Ascending aorta (tissue), 2 donors: ENCODE data around the gene CTSV. TPM values are rescaled to one million over a fixed set of nuclear protein-coding genes. Genes with fewer than 3 reads are reported as not detected.
A peak's percentile ranks its signal among the peaks of the same experiment; 100 is the strongest.
"Not testable (repeated sequence)": the region's sequence is repeated elsewhere in the genome, so short reads cannot be mapped to it uniquely, and the experiment has no call there.

Source experiments
- DNase-seq, 2 donors: peaks; one replicate each; pipeline ENCODE4 v3.0.0-alpha.2; 2019; ENCODE audit warnings: low spot score in 2 of 2
- H3K27ac ChIP-seq, 2 donors: fragments of 200-600 bp; sonication (generic); one replicate each; pipeline ENCODE4 v1.5.1; 2016 to 2017; ENCODE audit warnings: mild to moderate bottlenecking in 1 of 2
- H3K27me3 ChIP-seq: fragments of 200-600 bp; sonication (generic); one replicate; pipeline ENCODE4 v1.5.1; 2017
- H3K36me3 ChIP-seq, 2 donors: fragments of 200-600 bp; sonication (generic); one replicate each; pipeline ENCODE4 v1.5.1; 2016
- H3K4me1 ChIP-seq, 2 donors: fragments of 200-600 bp; sonication (generic); one replicate each; pipeline ENCODE4 v1.5.1; 2016 to 2017; ENCODE audit warnings: mild to moderate bottlenecking in 1 of 2
- H3K4me3 ChIP-seq, 2 donors: fragments of 200-600 bp; sonication (generic); one replicate each; pipeline ENCODE4 v1.5.1; 2016 to 2017; ENCODE audit warnings: mild to moderate bottlenecking in 1 of 2
- H3K9me3 ChIP-seq, 2 donors: fragments of 200-600 bp; sonication (generic); one replicate each; pipeline ENCODE4 v1.5.1; 2016
- CTCF ChIP-seq, 3 experiments: fragments of 200-600 bp in 2 of 3; fragments of 450-650 bp in 1 of 3; sonication (generic) in 2 of 3; IDR thresholded peaks; one replicate each; pipeline ENCODE4 v1.5.1; 2016 to 2019; ENCODE audit warnings: antibody characterized with exemption in 3 of 3, mild to moderate bottlenecking in 1 of 3, moderate library complexity in 1 of 3
- intact Hi-C: fragments of 100-400 bp; cut with DNase I; formaldehyde crosslinking; loops from one replicate; pipeline ENCODE4 v1.15.1; 2023
- total RNA-seq: library from RNA; depleted of rRNA; stranded (reverse); fragments of >200 nt; gene quantifications from one replicate; pipeline ENCODE4 v1.1.0, GENCODE V29; 2016

The CTSV gene
- total RNA-seq, 1 donor from 2014 or later, result not detected

GRCh38 chr9:97052735-97053134 is 13.8 kb upstream of the CTSV start:
- H3K27ac ChIP-seq, result no peak overlapping the region
- no peaks in the 10 kb centered on the region for H3K27me3 ChIP-seq
- TF ChIP-seq CTCF (IDR thresholded peaks at IDR 0.05), result no peak
- no peak for DNase-seq
- intact Hi-C loops, result no loop called here
- H3K4me3 ChIP-seq, result no peak overlapping the region
- H3K9me3 ChIP-seq, result no peaks in the 10 kb centered on the region
- H3K4me1 ChIP-seq, result no peaks in the 10 kb centered on the region
- no peaks in the 10 kb centered on the region for H3K36me3 ChIP-seq

- H3K4me1 ChIP-seq, result no peaks in the 10 kb centered on the region
- H3K4me3 ChIP-seq, result no peak overlapping the region
- no peaks in the 10 kb centered on the region for H3K27me3 ChIP-seq
- H3K36me3 ChIP-seq, result no peaks in the 10 kb centered on the region
- no peaks in the 10 kb centered on the region for H3K9me3 ChIP-seq
- H3K27ac ChIP-seq, result no peak overlapping the region
- intact Hi-C loops, result no loop called here
- DNase-seq, result no peak
- no peak for TF ChIP-seq CTCF (IDR thresholded peaks at IDR 0.05)
These were observed 7.3 kb upstream of the CTSV start for GRCh38 chr9:97046228-97046627.

- H3K27me3 ChIP-seq, result no peaks in the 10 kb centered on the region
- H3K27ac ChIP-seq, result no peak overlapping the region
- no peaks in the 10 kb centered on the region for H3K4me1 ChIP-seq
- no peaks in the 10 kb centered on the region for H3K9me3 ChIP-seq
- H3K4me3 ChIP-seq, result no peak overlapping the region
- intact Hi-C loops, result no loop called here
- DNase-seq, result no peak
- H3K36me3 ChIP-seq, result no peaks in the 10 kb centered on the region
- TF ChIP-seq CTCF (IDR thresholded peaks at IDR 0.05), result no peak
These were observed 6.4 kb upstream of the CTSV start for GRCh38 chr9:97045300-97045699.

- intact Hi-C loops, result no loop called here
- Histone ChIP-seq H3K4me3 (no peak overlapping the region), H3K27ac (no peak overlapping the region), H3K4me1 (peaks cover 4 to 6% of the 10 kb centered on the region in 2 donors), H3K36me3 (no peaks in the 10 kb centered on the region), H3K9me3 (no peaks in the 10 kb centered on the region), H3K27me3 (no peaks in the 10 kb centered on the region)
- TF ChIP-seq CTCF (IDR thresholded peaks at IDR 0.05), result no peak
- DNase-seq, result no peak
These were observed 3.0 kb upstream of the CTSV start for GRCh38 chr9:97041898-97042297.

- Histone ChIP-seq H3K27ac (no peak overlapping the region), H3K36me3 (no peaks in the 10 kb centered on the region), H3K4me1 (peaks cover 4 to 6% of the 10 kb centered on the region in 2 donors), H3K9me3 (no peaks in the 10 kb centered on the region), H3K27me3 (no peaks in the 10 kb centered on the region), H3K4me3 (peak overlapping the region; percentile 47 to 58)
- peak in 1 of 2 donors; percentile 64 for DNase-seq
- intact Hi-C loops, result no loop called here
- no peak for TF ChIP-seq CTCF (IDR thresholded peaks at IDR 0.05)
These were observed 545 bp upstream of the CTSV start for GRCh38 chr9:97039514-97039860.

- H3K9me3 ChIP-seq, H3K4me1 ChIP-seq, H3K4me3 ChIP-seq, H3K27me3 ChIP-seq, H3K27ac ChIP-seq, DNase-seq, intact Hi-C loops, H3K36me3 ChIP-seq: not testable (repeated sequence)
These were observed 15.4 kb downstream of the CTSV start for GRCh38 chr9:97023505-97023904.

GRCh38 chr9:97013151-97014132 is 25.5 kb downstream of the CTSV start:
- peak; percentile 31 to 86 for DNase-seq
- peak overlapping the region; percentile 71 for H3K4me3 ChIP-seq
- H3K9me3 ChIP-seq, intact Hi-C loops, H3K27me3 ChIP-seq, H3K4me1 ChIP-seq, H3K36me3 ChIP-seq: not testable (repeated sequence)
- H3K27ac ChIP-seq, result peak overlapping the region; percentile 74 to 86

GRCh38 chr9:97012617-97013016 is 26.3 kb downstream of the CTSV start:
- intact Hi-C loops, DNase-seq, H3K9me3 ChIP-seq, H3K27me3 ChIP-seq, H3K4me1 ChIP-seq, H3K36me3 ChIP-seq: not testable (repeated sequence)
- Histone ChIP-seq H3K27ac (peak overlapping the region; percentile 74 to 81), H3K4me3 (peak overlapping the region; percentile 71)

GRCh38 chr9:97002195-97002594 is 36.7 kb downstream of the CTSV start:
- H3K4me1 ChIP-seq, H3K9me3 ChIP-seq, H3K4me3 ChIP-seq, intact Hi-C loops, H3K27me3 ChIP-seq, H3K36me3 ChIP-seq, DNase-seq, H3K27ac ChIP-seq: not testable (repeated sequence)
